Panc1 (cell line): ENCODE data around the gene CBY2. TPM values are rescaled to one million over a fixed set of nuclear protein-coding genes. Genes with fewer than 3 reads are reported as not detected.

Experiments used
- ATAC-seq: fragments of 200-7000 bp; cut with Tn5 transposase; 2 replicates; pipeline ENCODE4 v1.9.1; 2020; ENCODE audit warnings: mild to moderate bottlenecking, moderate library complexity
- BruUV-seq: library from RNA; stranded (reverse); fragments of 400-500 nt; replicated peaks from 2 replicates; lab custom pipeline; 2021; lab: Mats Ljungman, UMichigan
- CTCF ChIA-PET: fragments of 300-600 bp; sonication (Branson Sonifier 250); formaldehyde crosslinking; loops from one replicate; lab custom pipeline; 2022; ENCODE audit warnings: antibody characterized with exemption; lab: Charles Lee
- POLR2A ChIA-PET: fragments of 300-600 bp; sonication (Branson Sonifier 250); formaldehyde crosslinking; loops from one replicate; lab custom pipeline; 2022; ENCODE audit warnings: antibody characterized with exemption; lab: Charles Lee
- DNase-seq: peaks from one replicate; pipeline ENCODE4 v3.0.0-alpha.2; 2010; ENCODE audit warnings: low read depth, low spot score
- H3K27ac ChIP-seq: 2 replicates; pipeline ENCODE4 v1.5.1; 2011; ENCODE audit warnings: mild to moderate bottlenecking, low read length, inconsistent platforms
- H3K27me3 ChIP-seq: fragments of 200-500 bp; sonication (Bioruptor generic); 2 replicates; pipeline ENCODE4 v1.6.0; 2014; ENCODE audit warnings: low read length, inconsistent platforms; ENCODE audit not compliant: control insufficient read depth, insufficient read depth
- H3K36me3 ChIP-seq: fragments of 200-500 bp; sonication (Bioruptor generic); 2 replicates; pipeline ENCODE4 v1.5.1; 2014; ENCODE audit warnings: inconsistent platforms, mild to moderate bottlenecking, low read length, moderate library complexity; ENCODE audit not compliant: control insufficient read depth, insufficient read depth
- H3K4me1 ChIP-seq: 2 replicates; pipeline ENCODE4 v1.5.1; 2011; ENCODE audit warnings: inconsistent platforms, mild to moderate bottlenecking, low read length, moderate library complexity; ENCODE audit not compliant: control insufficient read depth, insufficient read depth
- H3K4me3 ChIP-seq, 2 experiments: 2 replicates each; pipeline ENCODE4 v1.5.1; 2011 to 2012; ENCODE audit warnings: low read depth in 2 of 2, low read length in 2 of 2, mild to moderate bottlenecking in 2 of 2, inconsistent platforms in 1 of 2, moderate library complexity in 1 of 2
- H3K9me3 ChIP-seq: fragments of 200-500 bp; sonication (Bioruptor generic); 2 replicates; pipeline ENCODE4 v1.5.1; 2014; ENCODE audit warnings: low read depth, mild to moderate bottlenecking, inconsistent platforms, low read length, moderate library complexity; ENCODE audit not compliant: control insufficient read depth, insufficient read depth
- CTCF ChIP-seq: fragments of 450-650 bp; IDR thresholded peaks from 2 replicates; pipeline ENCODE4 v1.5.1; 2017; ENCODE audit warnings: mild to moderate bottlenecking
- POLR2AphosphoS5 ChIP-seq: IDR thresholded peaks from 2 replicates; pipeline ENCODE4 v1.6.1; 2012; ENCODE audit warnings: mild to moderate bottlenecking, low read depth, low read length, moderate library complexity
- REST ChIP-seq, 2 experiments: IDR thresholded peaks; 2 replicates each; pipeline ENCODE4 v1.6.1; 2011 to 2012; ENCODE audit warnings: low read depth in 2 of 2, control low read depth in 1 of 2, low read length in 1 of 2, mild to moderate bottlenecking in 1 of 2, moderate library complexity in 1 of 2; ENCODE audit not compliant: insufficient read depth in 1 of 2
- SIN3A ChIP-seq: IDR thresholded peaks from 2 replicates; pipeline ENCODE4 v1.6.1; 2012; ENCODE audit warnings: low read depth, mild to moderate bottlenecking, low read length, moderate library complexity, borderline replicate concordance; ENCODE audit not compliant: insufficient read depth
- TCF7L2 ChIP-seq: IDR thresholded peaks from 2 replicates; pipeline ENCODE4 v1.6.1; 2011; ENCODE audit warnings: mild to moderate bottlenecking, low read depth, low read length, inconsistent platforms
- in situ Hi-C: cut with HindIII; loops from 2 replicates; pipeline ENCODE4 v1.10.0; 2016; ENCODE audit warnings: low sequenced_read_pairs, low pct_unique_long_range_greater_than_20kb
- intact Hi-C: fragments of 100-400 bp; cut with micrococcal nuclease; formaldehyde crosslinking; loops from one replicate; pipeline ENCODE4 v1.10.0; 2022; ENCODE audit not compliant: unreplicated experiment
- total RNA-seq: library from RNA; stranded (reverse); gene quantifications from one replicate; pipeline ENCODE4 v1.2.1, GENCODE V29; 2021; ENCODE audit not compliant: unreplicated experiment

CBY2 gene
- total RNA-seq, 1 experiment from 2014 or later: not detected

GRCh38 chr13:45721203-45721731 lies 19.1 kb downstream of the CBY2 start:
- H3K36me3 ChIP-seq: no peaks in the 10 kb centered on the region
- CTCF ChIA-PET: no interaction called here
- no peak overlapping the region for H3K4me3 ChIP-seq
- POLR2A ChIA-PET: no interaction called here
- TF ChIP-seq TCF7L2: no peak
- no peak for TF ChIP-seq POLR2AphosphoS5
- no peak for TF ChIP-seq SIN3A
- no peak for TF ChIP-seq CTCF
- TF ChIP-seq REST (IDR thresholded peaks at IDR 0.05; ENCODE audit: insufficient read depth in 1 of 2, low read depth in 2 of 2, low read length in 1 of 2): no peak
- no peaks in the 10 kb centered on the region for H3K9me3 ChIP-seq
- no peak for DNase-seq
- no peak for ATAC-seq
- H3K4me1 ChIP-seq: no peaks in the 10 kb centered on the region
- no TSS peak for BruUV-seq
- no peak overlapping the region for H3K27ac ChIP-seq
- intact Hi-C loops (no loop called here), in situ Hi-C loops (no loop called here)
- H3K27me3 ChIP-seq: no peaks in the 10 kb centered on the region; the same call in 1 of the 2 replicates

- DNase-seq: no peak
- POLR2A ChIA-PET: no interaction called here
- no peaks in the 10 kb centered on the region for H3K4me1 ChIP-seq
- no peaks in the 10 kb centered on the region; the same call in 1 of the 2 replicates for H3K27me3 ChIP-seq
- no peaks in the 10 kb centered on the region for H3K9me3 ChIP-seq
- intact Hi-C loops (no loop called here), in situ Hi-C loops (no loop called here)
- H3K4me3 ChIP-seq: no peak overlapping the region
- no peaks in the 10 kb centered on the region for H3K36me3 ChIP-seq
- no peak for ATAC-seq
- TF ChIP-seq SIN3A (no peak), REST (IDR thresholded peaks at IDR 0.05; ENCODE audit: insufficient read depth in 1 of 2, low read depth in 2 of 2, low read length in 1 of 2) (no peak), TCF7L2 (no peak), CTCF (no peak), POLR2AphosphoS5 (no peak)
- CTCF ChIA-PET: interaction anchor here (0.6 kb wide), 1 partner anchor 963 kb away, joined by 5 read pairs; no protein-coding TSS in a partner anchor
- no peak overlapping the region for H3K27ac ChIP-seq
- no TSS peak for BruUV-seq
Measured at GRCh38 chr13:45723798-45724197, 21.7 kb downstream of the CBY2 start.
